ENCODE results near the gene SETD3.

DNA sequence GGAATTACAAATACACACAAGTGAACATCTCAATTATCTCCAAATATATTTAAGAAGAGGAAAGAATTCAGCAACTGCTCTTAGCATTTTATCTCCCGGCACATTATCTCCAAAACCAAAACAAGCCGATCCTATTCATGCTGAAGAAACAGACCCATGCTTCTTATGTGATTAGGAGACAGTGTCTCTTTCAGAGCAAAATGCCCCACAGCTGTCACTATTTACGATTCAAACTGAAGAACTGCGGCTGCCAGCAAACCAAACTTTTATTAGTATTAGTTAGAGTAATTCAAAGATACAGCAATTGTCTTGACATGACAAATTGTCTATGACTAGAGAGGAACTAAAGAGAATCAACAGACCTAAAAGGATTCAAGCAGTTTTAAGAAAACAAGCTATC is 79.4 kb downstream of the SETD3 start:
- TF ChIP-seq, protein P1, sequence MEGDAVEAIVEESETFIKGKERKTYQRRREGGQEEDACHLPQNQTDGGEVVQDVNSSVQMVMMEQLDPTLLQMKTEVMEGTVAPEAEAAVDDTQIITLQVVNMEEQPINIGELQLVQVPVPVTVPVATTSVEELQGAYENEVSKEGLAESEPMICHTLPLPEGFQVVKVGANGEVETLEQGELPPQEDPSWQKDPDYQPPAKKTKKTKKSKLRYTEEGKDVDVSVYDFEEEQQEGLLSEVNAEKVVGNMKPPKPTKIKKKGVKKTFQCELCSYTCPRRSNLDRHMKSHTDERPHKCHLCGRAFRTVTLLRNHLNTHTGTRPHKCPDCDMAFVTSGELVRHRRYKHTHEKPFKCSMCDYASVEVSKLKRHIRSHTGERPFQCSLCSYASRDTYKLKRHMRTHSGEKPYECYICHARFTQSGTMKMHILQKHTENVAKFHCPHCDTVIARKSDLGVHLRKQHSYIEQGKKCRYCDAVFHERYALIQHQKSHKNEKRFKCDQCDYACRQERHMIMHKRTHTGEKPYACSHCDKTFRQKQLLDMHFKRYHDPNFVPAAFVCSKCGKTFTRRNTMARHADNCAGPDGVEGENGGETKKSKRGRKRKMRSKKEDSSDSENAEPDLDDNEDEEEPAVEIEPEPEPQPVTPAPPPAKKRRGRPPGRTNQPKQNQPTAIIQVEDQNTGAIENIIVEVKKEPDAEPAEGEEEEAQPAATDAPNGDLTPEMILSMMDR (IDR thresholded peaks at IDR 0.05; ENCODE audit: control extremely low read depth in 1 of 3, insufficient read depth in 1 of 3, low read depth in 1 of 3, low read length in 3 of 3): no peak
- no peak for TF ChIP-seq POLR2A (IDR thresholded peaks at IDR 0.05; ENCODE audit: control extremely low read depth in 1 of 2, low read depth in 2 of 2, low read length in 2 of 2)
- no peak for TF ChIP-seq RBBP5 (IDR thresholded peaks at IDR 0.05; ENCODE audit: borderline replicate concordance, low read depth, low read length)
- no peak for TF ChIP-seq PHF8 (conservative IDR thresholded peaks at IDR 0.05; ENCODE audit: low read depth, low read length)
- TF ChIP-seq POLR2AphosphoS5 (IDR thresholded peaks at IDR 0.05; ENCODE audit: low read depth, low read length): no peak
- no peak for TF ChIP-seq SIX5 (IDR thresholded peaks at IDR 0.05; ENCODE audit: low read depth, low read length)
- TF ChIP-seq, protein P2, sequence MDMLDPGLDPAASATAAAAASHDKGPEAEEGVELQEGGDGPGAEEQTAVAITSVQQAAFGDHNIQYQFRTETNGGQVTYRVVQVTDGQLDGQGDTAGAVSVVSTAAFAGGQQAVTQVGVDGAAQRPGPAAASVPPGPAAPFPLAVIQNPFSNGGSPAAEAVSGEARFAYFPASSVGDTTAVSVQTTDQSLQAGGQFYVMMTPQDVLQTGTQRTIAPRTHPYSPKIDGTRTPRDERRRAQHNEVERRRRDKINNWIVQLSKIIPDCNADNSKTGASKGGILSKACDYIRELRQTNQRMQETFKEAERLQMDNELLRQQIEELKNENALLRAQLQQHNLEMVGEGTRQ (IDR thresholded peaks at IDR 0.05; ENCODE audit: low read length): no peak
- TF ChIP-seq EZH2 (IDR thresholded peaks at IDR 0.05; ENCODE audit: low read depth, low read length, severe bottlenecking): no peak
- TF ChIP-seq TEAD4 (IDR thresholded peaks at IDR 0.05; ENCODE audit: low read depth, low read length): no peak
- no peak for TF ChIP-seq GTF2F1 (IDR thresholded peaks at IDR 0.05; ENCODE audit: borderline replicate concordance, low read depth, low read length)
- no peak for TF ChIP-seq GABPA (IDR thresholded peaks at IDR 0.05; ENCODE audit: borderline replicate concordance, insufficient read depth, low read length)
- TF ChIP-seq YY1 (IDR thresholded peaks at IDR 0.05; ENCODE audit: low read depth, low read length): no peak
- TF ChIP-seq RAD21 (IDR thresholded peaks at IDR 0.05 in 1 of 2, conservative IDR thresholded peaks at IDR 0.05 in 1 of 2; ENCODE audit: low read depth in 2 of 2, low read length in 2 of 2): no peak

Measured in H1 (cell line).